DMS 273 treated with DMSO at 0.1 percent for 48 hours (cell line): Measurements from ENCODE around the gene IFNA17.
A peak's percentile ranks its signal among the peaks of the same experiment; 100 is the strongest.
"Not testable (repeated sequence)": the region's sequence is repeated elsewhere in the genome, so short reads cannot be mapped to it uniquely, and the experiment has no call there.

Source experiments
- DNase-seq: peaks from one replicate; lab custom pipeline; 2025; lab: John Stamatoyannopoulos, UW

Gene IFNA17

GRCh38 chr9:21210782-21211181 is 17.2 kb downstream of the IFNA17 start:
- not testable (repeated sequence) for DNase-seq

- DNase-seq, result no peak
Observed at GRCh38 chr9:21210311-21210710, 17.7 kb downstream of the IFNA17 start.

- not testable (repeated sequence) for DNase-seq
Observed at GRCh38 chr9:21207043-21207442, 21.0 kb downstream of the IFNA17 start, which contains the start of gene IFNA10. IFNA10 (minus strand) TSS chr9:21207143; CDS start chr9:21207097, 46 bp downstream.

- DNase-seq, result no peak
Observed at GRCh38 chr9:21205204-21205603, 22.8 kb downstream of the IFNA17 start.

GRCh38 chr9:21202105-21202504 is 25.9 kb downstream of the IFNA17 start, which contains the start of gene IFNA7:
IFNA7 (minus strand) TSS chr9:21202205; CDS start chr9:21202165, 40 bp downstream.
- DNase-seq, result not testable (repeated sequence)

- DNase-seq, result peak; percentile 4
Observed at GRCh38 chr9:21194867-21195776, 32.9 kb downstream of the IFNA17 start.

GRCh38 chr9:21187487-21187886 is 40.5 kb downstream of the IFNA17 start, which contains the start of gene IFNA4:
IFNA4 (minus strand) TSS chr9:21187587; CDS start chr9:21187531, 56 bp downstream.
- not testable (repeated sequence) for DNase-seq

GRCh38 chr9:21182810-21183736 is 44.9 kb downstream of the IFNA17 start:
- not testable (repeated sequence) for DNase-seq
